Hepatocyte (in vitro differentiated cells): ENCODE results near the gene TBX6.

Source experiments
- CTCF ChIP-seq: fragments of 200-600 bp; sonication (generic); IDR thresholded peaks from 2 replicates; pipeline ENCODE4 v1.5.1; 2016; ENCODE audit warnings: antibody characterized with exemption, mild to moderate bottlenecking; ENCODE audit not compliant: poor library complexity
- EZH2phosphoT487 ChIP-seq: fragments of 200-600 bp; sonication (generic); IDR thresholded peaks from one replicate; pipeline ENCODE4 v1.6.1; 2018; ENCODE audit warnings: antibody characterized with exemption, mild to moderate bottlenecking, low read depth, moderate library complexity; ENCODE audit not compliant: unreplicated experiment, severe bottlenecking

DNA sequence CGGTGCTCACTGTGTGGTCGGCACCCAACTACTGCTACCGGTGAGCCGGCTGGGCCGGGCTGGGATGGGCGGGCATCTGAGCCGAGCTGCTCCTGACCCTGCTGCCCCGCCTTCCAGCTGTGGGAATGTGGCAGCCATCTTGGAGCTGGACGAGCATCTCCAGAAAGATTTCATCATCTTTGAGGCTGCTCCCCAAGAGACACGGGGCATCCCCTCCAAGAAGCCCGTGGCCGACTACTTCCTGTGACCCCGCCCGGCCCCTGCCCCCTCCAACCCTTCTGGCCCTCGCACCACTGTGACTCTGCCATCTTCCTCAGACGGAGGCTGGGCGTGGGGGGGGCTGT is 6.9 kb downstream of the TBX6 start:
- TF ChIP-seq EZH2phosphoT487 (no peak), CTCF (no peak)
